HG03571 (cell line): ENCODE measurements around the gene ZNF566.
"Not testable (repeated sequence)": the region's sequence is repeated elsewhere in the genome, so short reads cannot be mapped to it uniquely, and the experiment has no call there.

ENCODE experiments used
- ATAC-seq: cut with Tn5 transposase; IDR thresholded peaks from one replicate; pipeline ENCODE4 v1.9.1; 2021; ENCODE audit not compliant: unreplicated experiment

Gene ZNF566

GRCh38 chr19:36489118-36489919 is at the start of gene ZNF566:
Gene ZNF566, minus strand, starts transcription at chr19:36489561. Its CDS starts 13,004 bp downstream, at chr19:36476557.
- ATAC-seq: peak; percentile 89

GRCh38 chr19:36528921-36529518 is 39.7 kb upstream of the ZNF566 start:
- ATAC-seq: peak; percentile 2

GRCh38 chr19:36528194-36528920 is 39.0 kb upstream of the ZNF566 start, which contains the start of gene ZNF260:
Gene ZNF260, minus strand, starts transcription at chr19:36528271. Its CDS starts 13,033 bp downstream, at chr19:36515238.
- ATAC-seq: peak; percentile 88

DNA sequence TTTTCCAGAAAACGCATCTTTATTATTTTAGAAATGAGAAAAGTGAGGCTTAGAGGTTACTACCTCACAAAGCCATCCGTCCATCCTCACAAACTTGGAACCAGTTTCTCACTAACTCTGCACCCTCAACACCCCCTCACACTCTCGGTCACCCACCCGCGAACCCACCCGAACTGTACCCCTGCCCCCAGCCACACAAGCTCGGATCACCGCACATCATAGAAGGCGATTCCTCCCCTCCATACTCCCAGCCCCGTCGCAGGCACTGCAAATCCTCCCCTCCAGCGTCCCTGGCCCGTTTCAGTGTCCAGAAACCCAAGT is 38.5 kb upstream of the ZNF566 start:
- no peak for ATAC-seq

- no peak for ATAC-seq
Observed at GRCh38 chr19:36527341-36527740, 38.0 kb upstream of the ZNF566 start.

DNA sequence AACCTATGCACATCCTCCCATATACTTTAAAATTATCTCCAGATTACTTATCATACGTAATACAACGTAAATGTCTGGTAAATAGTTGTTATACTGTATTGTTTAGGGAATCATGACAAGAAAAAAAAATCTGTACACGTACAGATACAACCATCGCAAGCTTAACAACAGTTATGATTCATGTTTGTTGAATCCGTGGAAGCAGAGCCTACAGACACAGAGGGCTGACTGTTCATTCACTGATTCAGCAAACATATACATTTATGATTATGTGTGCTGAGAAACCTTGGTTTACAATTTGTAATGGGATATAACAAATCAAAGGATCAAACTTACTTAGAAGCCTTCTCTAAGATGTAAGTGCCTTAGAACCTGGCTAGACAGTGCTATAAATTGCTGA is 37.2 kb upstream of the ZNF566 start:
- no peak for ATAC-seq

DNA sequence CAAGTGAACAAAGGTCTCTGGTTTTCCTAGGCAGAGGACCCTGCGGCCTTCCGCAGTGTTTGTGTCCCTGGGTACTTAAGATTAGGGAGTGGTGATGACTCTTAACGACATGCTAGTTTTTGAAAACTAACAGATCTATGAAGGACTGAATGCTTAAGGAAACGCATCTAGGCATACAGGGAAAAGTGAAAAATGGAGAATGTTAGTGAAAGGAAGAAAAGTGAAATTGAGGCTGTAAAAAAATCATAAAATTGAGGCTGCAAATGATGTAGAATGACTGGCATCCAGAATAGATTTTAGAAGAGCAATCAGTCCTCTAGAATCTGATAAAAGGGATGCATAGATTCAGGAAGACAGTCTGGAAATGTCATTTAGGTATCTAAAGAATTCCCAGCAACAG is 35.3 kb upstream of the ZNF566 start:
- ATAC-seq: no peak

DNA sequence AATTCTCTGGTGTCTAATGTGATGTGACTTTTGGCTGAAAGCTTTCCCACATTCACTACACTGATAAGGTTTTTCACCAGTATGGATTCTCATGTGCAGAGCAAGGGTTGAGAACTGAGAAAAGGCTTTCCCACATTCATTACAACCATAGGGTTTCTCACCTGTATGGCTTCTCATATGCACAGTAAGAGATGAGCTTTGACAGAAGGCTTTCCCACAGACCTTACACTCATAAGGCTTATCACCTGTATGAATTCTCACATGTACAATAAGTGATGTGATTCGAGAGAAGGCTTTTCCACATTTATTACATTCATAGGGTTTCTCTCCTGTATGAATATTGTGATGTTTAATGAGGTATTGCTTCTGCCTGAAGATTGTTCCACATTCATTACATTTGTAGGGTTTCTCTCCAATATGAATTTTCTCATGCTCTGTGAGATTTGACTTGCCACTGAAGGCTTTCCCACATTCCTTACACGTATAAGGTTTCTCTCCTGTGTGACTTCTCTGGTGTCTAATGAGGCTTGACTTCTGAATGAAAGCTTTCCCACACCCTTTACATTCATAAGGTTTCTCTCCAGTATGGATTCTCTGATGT is 24.8 kb upstream of the ZNF566 start:
- ATAC-seq: no peak

GRCh38 chr19:36508325-36508724 is 19.0 kb upstream of the ZNF566 start:
- ATAC-seq: no peak

GRCh38 chr19:36501973-36502372 is 12.6 kb upstream of the ZNF566 start:
- ATAC-seq: no peak

GRCh38 chr19:36497001-36497400 is 7.6 kb upstream of the ZNF566 start:
- no peak for ATAC-seq

GRCh38 chr19:36492689-36493453 is 3.5 kb upstream of the ZNF566 start:
- ATAC-seq: not testable (repeated sequence)

DNA sequence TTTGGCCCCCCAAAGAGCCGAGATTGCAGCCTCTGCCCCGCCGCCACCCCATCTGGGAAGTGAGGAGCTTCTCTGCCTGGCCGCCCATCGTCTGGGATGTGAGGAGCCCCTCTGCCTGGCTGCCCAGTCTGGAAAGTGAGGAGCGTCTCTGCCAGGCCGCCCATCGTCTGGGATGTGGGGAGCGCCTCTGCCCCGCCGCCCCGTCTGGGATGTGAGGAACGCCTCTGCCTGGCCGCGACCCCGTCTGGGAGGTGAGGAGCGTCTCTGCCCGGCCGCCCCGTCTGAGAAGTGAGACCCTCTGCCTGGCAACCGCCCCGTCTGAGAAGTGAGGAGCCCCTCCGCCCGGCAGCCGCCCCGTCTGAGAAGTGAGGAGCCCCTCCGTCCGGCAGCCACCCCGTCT is 1.5 kb upstream of the ZNF566 start:
- ATAC-seq: not testable (repeated sequence)

GRCh38 chr19:36489920-36490415 is 607 bp upstream of the ZNF566 start:
- peak; percentile 50 for ATAC-seq

DNA sequence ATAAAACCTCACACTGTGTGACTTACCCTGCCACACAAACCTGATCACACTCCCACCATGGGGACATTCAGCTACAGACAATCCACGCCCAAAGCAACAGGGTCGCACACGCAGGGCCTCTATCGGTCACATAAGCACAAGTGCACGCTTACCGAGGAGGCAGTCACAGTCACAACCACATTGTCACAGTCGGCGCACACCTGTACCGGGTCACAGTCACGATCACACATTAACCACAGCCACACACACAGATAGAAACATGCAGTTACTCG is 579 bp downstream of the ZNF566 start:
- ATAC-seq: peak; percentile 27

GRCh38 chr19:36488118-36488845 is 1.1 kb downstream of the ZNF566 start:
- ATAC-seq: no peak

DNA sequence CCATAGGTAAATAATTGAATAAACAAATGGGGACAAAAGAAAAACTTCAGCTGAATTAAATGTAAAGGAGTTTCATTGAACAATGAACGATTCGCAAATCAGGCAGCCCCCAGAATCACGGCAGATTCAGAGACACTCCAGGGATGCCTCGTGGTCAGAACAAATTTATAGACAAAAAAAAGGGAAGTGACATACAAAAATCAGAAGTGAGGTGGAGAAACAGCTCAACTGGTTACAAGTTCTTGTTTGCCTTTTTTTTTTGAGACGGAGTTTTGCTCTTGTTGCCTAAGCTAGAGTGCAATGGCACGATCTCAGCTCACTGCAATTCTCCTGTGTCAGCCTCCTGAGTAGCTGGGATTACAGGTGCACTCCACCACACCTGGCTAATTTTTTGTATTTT is 5.7 kb downstream of the ZNF566 start:
- ATAC-seq: no peak

- no peak for ATAC-seq
Observed at GRCh38 chr19:36482876-36483275, 6.5 kb downstream of the ZNF566 start.

DNA sequence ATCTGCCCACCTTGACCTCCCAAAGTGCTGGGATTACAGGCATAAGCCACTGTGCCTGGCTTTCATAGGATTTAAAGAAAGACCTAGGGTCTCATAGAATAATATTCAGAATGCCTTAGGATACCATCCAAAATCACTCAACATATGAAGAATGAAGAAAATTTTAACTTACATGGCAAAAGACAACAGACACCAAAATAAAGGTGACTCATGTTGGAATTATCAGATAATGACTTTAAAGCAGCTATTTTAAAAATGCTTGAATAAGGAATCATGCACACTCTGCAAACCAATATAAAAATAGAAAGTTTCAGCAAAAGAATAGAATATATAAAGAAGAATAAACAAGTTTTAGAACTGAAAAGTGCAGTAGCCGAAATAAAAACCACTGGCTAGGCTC is 29.3 kb downstream of the ZNF566 start:
- no peak for ATAC-seq

- no peak for ATAC-seq
Observed at GRCh38 chr19:36456831-36457230, 32.5 kb downstream of the ZNF566 start.
